Mucosa of rectum (tissue), 2 donors: Measurements from ENCODE around the gene XRN1.
"Not testable (repeated sequence)": the region's sequence is repeated elsewhere in the genome, so short reads cannot be mapped to it uniquely, and the experiment has no call there.

Source experiments
- H3K27ac ChIP-seq, 2 donors: one replicate each; pipeline ENCODE4 v1.7.0; 2013; ENCODE audit warnings: inconsistent platforms in 2 of 2, low read depth in 2 of 2, low read length in 2 of 2
- H3K27me3 ChIP-seq, 2 donors: one replicate each; pipeline ENCODE4 v1.7.0; 2013; ENCODE audit warnings: low read length in 2 of 2; ENCODE audit not compliant: control insufficient read depth in 2 of 2, insufficient read depth in 2 of 2
- H3K36me3 ChIP-seq, 2 donors: one replicate each; pipeline ENCODE4 v1.7.0; 2013; ENCODE audit warnings: low read length in 2 of 2; ENCODE audit not compliant: control insufficient read depth in 2 of 2, insufficient read depth in 2 of 2
- H3K4me1 ChIP-seq, 2 donors: one replicate each; pipeline ENCODE4 v1.7.0; 2013; ENCODE audit warnings: low read length in 2 of 2, mild to moderate bottlenecking in 1 of 2; ENCODE audit not compliant: control insufficient read depth in 2 of 2, insufficient read depth in 2 of 2
- H3K4me3 ChIP-seq, 2 donors: one replicate each; pipeline ENCODE4 v1.7.0; 2013; ENCODE audit warnings: low read length in 2 of 2
- H3K9ac ChIP-seq, 2 donors: one replicate each; pipeline ENCODE4 v1.7.0; 2013; ENCODE audit warnings: low read length in 2 of 2, low read depth in 1 of 2, mild to moderate bottlenecking in 1 of 2
- H3K9me3 ChIP-seq, 2 donors: one replicate each; pipeline ENCODE4 v1.7.0; 2013; ENCODE audit warnings: low read length in 2 of 2; ENCODE audit not compliant: control insufficient read depth in 2 of 2
- donor health status: healthy.
- donor health status: Normal muscosa, but diverticular disease.

Gene XRN1

DNA sequence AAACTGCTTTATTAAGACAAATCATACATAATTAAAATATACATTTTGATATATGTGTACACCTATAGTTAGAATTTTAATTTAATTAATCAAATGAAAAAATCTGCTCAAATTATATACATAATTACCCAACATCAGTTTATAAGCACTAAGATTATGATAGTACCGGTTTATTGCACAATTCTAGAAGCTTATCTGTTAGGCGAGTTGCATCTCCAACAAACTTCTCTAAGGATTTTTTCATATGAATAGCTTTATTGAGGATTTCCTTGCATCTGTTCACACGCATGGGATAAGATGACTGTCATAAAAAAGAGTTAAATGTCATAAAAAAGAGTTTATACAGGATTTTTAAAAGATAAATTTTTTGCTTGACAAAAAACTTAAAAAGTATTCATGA is 19.9 kb upstream of the XRN1 start:
- H3K36me3 ChIP-seq: peaks cover 0 to 4% of the 10 kb centered on the region in 2 donors
- H3K4me1 ChIP-seq: no peaks in the 10 kb centered on the region
- H3K27me3 ChIP-seq: no peaks in the 10 kb centered on the region
- no peak overlapping the region for H3K4me3 ChIP-seq
- no peak overlapping the region for H3K27ac ChIP-seq
- H3K9me3 ChIP-seq: no peaks in the 10 kb centered on the region
- H3K9ac ChIP-seq: no peak overlapping the region

GRCh38 chr3:142460689-142461088 is 12.9 kb upstream of the XRN1 start:
- Histone ChIP-seq H3K9me3 (no peaks in the 10 kb centered on the region), H3K27me3 (no peaks in the 10 kb centered on the region), H3K27ac (no peak overlapping the region), H3K4me3 (no peak overlapping the region), H3K36me3 (peaks cover 5 to 10% of the 10 kb centered on the region in 2 donors), H3K4me1 (no peaks in the 10 kb centered on the region), H3K9ac (no peak overlapping the region)

DNA sequence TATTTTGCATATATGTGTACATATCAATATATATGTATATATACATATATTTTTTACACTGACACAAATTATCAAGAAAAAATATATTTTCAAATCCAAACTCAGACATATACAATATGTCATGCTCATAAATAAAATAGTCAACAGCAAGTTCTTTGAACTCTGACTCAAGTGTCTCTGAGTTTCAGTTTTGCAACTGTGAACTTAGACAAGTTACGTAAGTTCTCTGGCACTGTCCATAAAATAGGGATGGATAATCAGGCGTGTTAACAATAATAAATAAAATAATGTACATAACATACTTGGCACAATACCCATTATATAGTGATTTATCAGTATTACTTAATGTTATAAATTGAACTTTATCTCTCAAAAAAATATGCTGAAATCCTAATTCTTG is 12.1 kb upstream of the XRN1 start:
- Histone ChIP-seq H3K9ac (no peak overlapping the region), H3K36me3 (peaks cover 5 to 10% of the 10 kb centered on the region in 2 donors), H3K27ac (no peak overlapping the region)

GRCh38 chr3:142459096-142459495 is 11.3 kb upstream of the XRN1 start:
- H3K27ac ChIP-seq: no peak overlapping the region
- H3K9me3 ChIP-seq: no peaks in the 10 kb centered on the region
- no peaks in the 10 kb centered on the region for H3K4me1 ChIP-seq
- peaks cover 8 to 10% of the 10 kb centered on the region in 2 donors for H3K36me3 ChIP-seq
- no peaks in the 10 kb centered on the region for H3K27me3 ChIP-seq
- no peak overlapping the region for H3K4me3 ChIP-seq
- no peak overlapping the region for H3K9ac ChIP-seq

More for the DNA sequence above, 12.1 kb upstream of the XRN1 start:
- Histone ChIP-seq H3K27me3 (no peaks in the 10 kb centered on the region), H3K9me3 (no peaks in the 10 kb centered on the region), H3K4me1 (no peaks in the 10 kb centered on the region), H3K4me3 (no peak overlapping the region)

DNA sequence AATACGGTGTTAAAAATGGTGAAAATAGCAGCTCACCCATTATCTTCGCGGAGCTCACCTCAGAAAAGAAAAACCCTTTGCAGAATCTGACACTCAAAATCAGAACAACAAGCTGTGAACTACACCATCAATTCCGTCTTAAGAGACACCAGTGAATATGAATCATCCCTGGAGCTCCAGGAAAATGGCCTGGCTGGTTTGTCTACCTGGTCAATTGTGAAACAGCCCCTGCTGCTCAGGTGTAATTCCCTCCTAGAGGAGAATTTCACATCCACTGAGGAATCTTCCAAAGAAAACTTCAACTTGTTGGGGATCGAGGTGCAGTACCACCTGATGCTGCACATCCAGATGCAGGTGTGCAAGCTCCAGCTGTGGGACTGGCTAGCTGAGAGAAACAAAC is 3.0 kb upstream of the XRN1 start:
- H3K9me3 ChIP-seq: no peaks in the 10 kb centered on the region
- H3K4me1 ChIP-seq: peaks cover 5 to 8% of the 10 kb centered on the region in 2 donors
- H3K27me3 ChIP-seq: no peaks in the 10 kb centered on the region
- H3K36me3 ChIP-seq: peaks cover 6 to 11% of the 10 kb centered on the region in 2 donors
- H3K27ac ChIP-seq: no peak overlapping the region
- H3K9ac ChIP-seq: no peak overlapping the region
- H3K4me3 ChIP-seq: no peak overlapping the region

GRCh38 chr3:142450189-142450588 is 2.4 kb upstream of the XRN1 start:
- no peak overlapping the region for H3K4me3 ChIP-seq
- no peak overlapping the region for H3K27ac ChIP-seq
- no peaks in the 10 kb centered on the region for H3K9me3 ChIP-seq
- no peak overlapping the region for H3K9ac ChIP-seq
- H3K36me3 ChIP-seq: peaks cover 6 to 11% of the 10 kb centered on the region in 2 donors
- peaks cover 8 to 10% of the 10 kb centered on the region in 2 donors for H3K4me1 ChIP-seq
- H3K27me3 ChIP-seq: no peaks in the 10 kb centered on the region

GRCh38 chr3:142447301-142447851 is 461 bp downstream of the XRN1 start:
- Histone ChIP-seq H3K9ac (peak overlapping the region; percentile 99 to 100), H3K9me3 (no peaks in the 10 kb centered on the region), H3K27me3 (no peaks in the 10 kb centered on the region), H3K27ac (peak overlapping the region; percentile 97 to 99), H3K36me3 (peaks cover 0 to 6% of the 10 kb centered on the region in 2 donors), H3K4me3 (peak overlapping the region; percentile 94 to 100), H3K4me1 (peaks cover 8 to 16% of the 10 kb centered on the region in 2 donors)

GRCh38 chr3:142445816-142446254 is 2.0 kb downstream of the XRN1 start:
- H3K4me3 ChIP-seq: peak overlapping the region; percentile 94 to 100
- peak overlapping the region in 1 of 2 donors; percentile 100 for H3K9ac ChIP-seq
- peaks cover 8 to 16% of the 10 kb centered on the region in 2 donors for H3K4me1 ChIP-seq
- H3K9me3 ChIP-seq: no peaks in the 10 kb centered on the region
- peaks cover 0 to 3% of the 10 kb centered on the region in 2 donors for H3K36me3 ChIP-seq
- no peaks in the 10 kb centered on the region for H3K27me3 ChIP-seq
- peak overlapping the region; percentile 97 to 99 for H3K27ac ChIP-seq

DNA sequence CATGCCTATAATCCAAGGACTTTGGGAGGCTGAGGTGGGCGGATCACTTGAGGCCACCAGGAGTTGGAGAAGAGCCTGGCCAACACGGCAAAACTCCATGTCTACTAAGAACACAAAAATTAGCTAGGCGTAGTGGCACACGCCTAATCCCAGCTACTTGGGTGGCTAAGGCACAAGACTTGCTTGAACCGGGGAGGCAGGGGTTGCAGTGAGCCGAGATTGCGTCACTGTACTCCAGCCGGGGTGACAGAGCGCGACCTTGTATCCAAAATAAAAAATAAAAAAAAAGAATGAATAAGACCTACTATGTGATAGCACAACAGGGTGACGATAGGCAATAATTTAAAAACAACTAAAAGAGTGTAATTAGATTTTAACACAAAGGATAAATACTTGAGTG is 3.5 kb downstream of the XRN1 start:
- Histone ChIP-seq H3K36me3 (no peaks in the 10 kb centered on the region), H3K9ac (no peak overlapping the region), H3K27me3 (no peaks in the 10 kb centered on the region), H3K9me3 (no peaks in the 10 kb centered on the region), H3K4me1 (peaks cover 8 to 16% of the 10 kb centered on the region in 2 donors), H3K27ac (no peak overlapping the region), H3K4me3 (no peak overlapping the region)

DNA sequence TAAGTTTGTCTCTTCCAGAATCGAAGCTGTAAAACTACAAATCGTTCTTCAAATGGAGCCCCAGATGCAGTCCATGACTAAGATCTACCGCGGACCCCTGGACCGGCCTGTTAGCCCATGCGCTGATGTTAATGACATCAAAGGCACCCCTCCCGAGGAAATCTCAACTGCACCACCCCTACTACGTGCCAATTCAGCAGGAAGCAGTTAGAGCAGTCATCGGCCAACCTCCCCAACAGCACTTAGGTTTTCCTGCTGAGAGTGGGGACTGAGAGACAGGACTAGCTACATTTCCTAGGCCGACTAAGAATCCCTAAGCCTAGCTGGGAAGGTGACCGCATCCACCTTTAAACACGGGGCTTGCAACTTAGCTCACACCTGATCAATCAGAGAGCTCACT is 4.8 kb downstream of the XRN1 start:
- H3K9me3 ChIP-seq, H3K4me3 ChIP-seq, H3K27ac ChIP-seq, H3K36me3 ChIP-seq, H3K9ac ChIP-seq, H3K27me3 ChIP-seq: not testable (repeated sequence)
- peaks cover 8 to 16% of the 10 kb centered on the region in 2 donors for H3K4me1 ChIP-seq
